ENCODE data around the gene MAN2A1.

The MAN2A1 gene

GRCh38 chr5:109669991-109670706 is 19.6 kb upstream of the MAN2A1 start:
- no peaks in the 10 kb centered on the region for H3K36me3 ChIP-seq (ENCODE audit: control insufficient read depth in 2 of 2, insufficient read depth in 1 of 2, low read length in 2 of 2)
- H3K4me1 ChIP-seq (ENCODE audit: control insufficient read depth, insufficient read depth, low read length): no peaks in the 10 kb centered on the region
- no peak overlapping the region for H3K4me3 ChIP-seq (ENCODE audit: low read depth, low read length)
- TF ChIP-seq PRDM4 (tag by site-specific recombination; IDR thresholded peaks at IDR 0.05) (no peak), ZXDB (tag by site-specific recombination; IDR thresholded peaks at IDR 0.05) (no peak), ZNF830 (tag by site-specific recombination; IDR thresholded peaks at IDR 0.05; ENCODE audit: low read depth) (no peak), ZNF266 (tag by site-specific recombination; IDR thresholded peaks at IDR 0.05; ENCODE audit: low read depth) (no peak), ZNF837 (tag by site-specific recombination; IDR thresholded peaks at IDR 0.05) (no peak), ZFHX2 (tag by site-specific recombination; conservative IDR thresholded peaks at IDR 0.05) (no peak), IKZF3 (tag by site-specific recombination; IDR thresholded peaks at IDR 0.05) (no peak), BCL11A (tag by site-specific recombination; IDR thresholded peaks at IDR 0.05; ENCODE audit: low read depth) (no peak), FEZF1 (tag by site-specific recombination; IDR thresholded peaks at IDR 0.05) (no peak), ZNF639 (tag by site-specific recombination; IDR thresholded peaks at IDR 0.05) (no peak), ZNF510 (tag by site-specific recombination; IDR thresholded peaks at IDR 0.05; ENCODE audit: insufficient replicate concordance) (no peak), KLF16 (tag by site-specific recombination; IDR thresholded peaks at IDR 0.05) (no peak), ZSCAN5A (tag by site-specific recombination; IDR thresholded peaks at IDR 0.05) (no peak), ZNF433 (tag by site-specific recombination; IDR thresholded peaks at IDR 0.05; ENCODE audit: low read depth) (no peak), PBX3 (CRISPR knock-in tag; IDR thresholded peaks at IDR 0.05) (no peak), PRDM2 (tag by site-specific recombination; IDR thresholded peaks at IDR 0.05; ENCODE audit: borderline replicate concordance) (no peak), GLIS2 (tag by site-specific recombination; IDR thresholded peaks at IDR 0.05) (no peak)
- H3K27ac ChIP-seq (ENCODE audit: extremely low read depth, low read depth, low read length): no peak overlapping the region
- no peaks in the 10 kb centered on the region for H3K9me3 ChIP-seq (ENCODE audit: control insufficient read depth, insufficient read depth, low read depth, low read length)
- POLR2A ChIA-PET: no interaction called here
- CTCF ChIA-PET: no interaction called here
